Tongue (tissue), 2 donors: Measurements from ENCODE around the gene NRSN1. TPM values are rescaled to one million over a fixed set of nuclear protein-coding genes. Genes with fewer than 3 reads are reported as not detected.
"Not testable (repeated sequence)": the region's sequence is repeated elsewhere in the genome, so short reads cannot be mapped to it uniquely, and the experiment has no call there.

ENCODE experiments used
- DNase-seq: peaks from one replicate; pipeline ENCODE4 v3.0.0-alpha.2; 2015
- total RNA-seq: library from RNA; depleted of rRNA; stranded (reverse); fragments of >200 nt; gene quantifications from one replicate; pipeline ENCODE4 v1.2.3, GENCODE V29; 2014

The NRSN1 gene
- total RNA-seq, 1 donor from 2014 or later: 0.51 TPM

- DNase-seq: not testable (repeated sequence)
Observed at GRCh38 chr6:24142733-24143132, 16.7 kb downstream of the NRSN1 start.

GRCh38 chr6:24145690-24146131 is 19.7 kb downstream of the NRSN1 start:
- DNase-seq: no peak

- DNase-seq: no peak
Observed at GRCh38 chr6:24146871-24147270, 20.9 kb downstream of the NRSN1 start.

GRCh38 chr6:24147511-24148153 is 21.6 kb downstream of the NRSN1 start:
- DNase-seq: peak; percentile 4

- no peak for DNase-seq
Observed at GRCh38 chr6:24148154-24148570, 22.1 kb downstream of the NRSN1 start.

- DNase-seq: no peak
Observed at GRCh38 chr6:24148684-24149083, 22.7 kb downstream of the NRSN1 start.

GRCh38 chr6:24149296-24149695 is 23.3 kb downstream of the NRSN1 start:
- no peak for DNase-seq

- no peak for DNase-seq
Observed at GRCh38 chr6:24149836-24150235, 23.8 kb downstream of the NRSN1 start.

- DNase-seq: no peak
Observed at GRCh38 chr6:24152014-24152413, 26.0 kb downstream of the NRSN1 start.

GRCh38 chr6:24154121-24154520 is 28.1 kb downstream of the NRSN1 start:
- DNase-seq: no peak

GRCh38 chr6:24157886-24158285 is 31.9 kb downstream of the NRSN1 start:
- DNase-seq: peak; percentile 38

- no peak for DNase-seq
Observed at GRCh38 chr6:24183584-24183983, 57.6 kb downstream of the NRSN1 start.

- no peak for DNase-seq
Observed at GRCh38 chr6:24186349-24186748, 60.3 kb downstream of the NRSN1 start.

- no peak for DNase-seq
Observed at GRCh38 chr6:24187965-24188577, 62.1 kb downstream of the NRSN1 start.

- DNase-seq: peak; percentile 16
Observed at GRCh38 chr6:24188578-24189080, 62.6 kb downstream of the NRSN1 start.

- DNase-seq: no peak
Observed at GRCh38 chr6:24191346-24191745, 65.3 kb downstream of the NRSN1 start.

- no peak for DNase-seq
Observed at GRCh38 chr6:24193364-24193763, 67.3 kb downstream of the NRSN1 start.

- no peak for DNase-seq
Observed at GRCh38 chr6:24194978-24195700, 69.1 kb downstream of the NRSN1 start.

- DNase-seq: no peak
Observed at GRCh38 chr6:24195836-24196597, 70.0 kb downstream of the NRSN1 start.
